Naive thymus-derived CD4-positive, alpha-beta T cell (primary cell): ENCODE measurements around the gene ATOH1. TPM values are rescaled to one million over a fixed set of nuclear protein-coding genes. Genes with fewer than 3 reads are reported as not detected.

ENCODE experiments used
- ATAC-seq: fragments of 150-1000 bp; cut with Tn5 transposase; 2 replicates; pipeline ENCODE4 v1.10.0; 2021; ENCODE audit warnings: mild to moderate bottlenecking, moderate library complexity
- CTCF ChIA-PET: fragments of 350-600 bp; sonication (Branson Sonifier 250); formaldehyde crosslinking; loops from one replicate; lab custom pipeline; 2021; ENCODE audit warnings: antibody characterized with exemption; lab: Charles Lee
- POLR2A ChIA-PET: fragments of 350-600 bp; sonication (Branson Sonifier 250); formaldehyde crosslinking; loops from one replicate; lab custom pipeline; 2021; ENCODE audit warnings: antibody characterized with exemption, inconsistent platforms; lab: Charles Lee
- DNase-seq, 9 donors: peaks; one replicate each; pipeline versions ENCODE4 v3.0.0 to v3.0.0-alpha.2; 2020 to 2022; ENCODE audit warnings: mixed read lengths in 1 of 9
- H3K27ac ChIP-seq: one replicate; pipeline ENCODE4 v1.7.0; 2013; ENCODE audit warnings: mild to moderate bottlenecking, low read depth, low read length, moderate library complexity
- H3K27me3 ChIP-seq, 2 donors: one replicate each; pipeline ENCODE4 v1.7.0; 2013; ENCODE audit warnings: low read length in 2 of 2, mild to moderate bottlenecking in 2 of 2, moderate library complexity in 2 of 2; ENCODE audit not compliant: control insufficient read depth in 2 of 2, insufficient read depth in 2 of 2
- H3K36me3 ChIP-seq, 3 experiments: 1 replicate in 2 of 3; 2 replicates in 1 of 3; pipeline ENCODE4 v1.7.0; 2013; ENCODE audit warnings: low read length in 3 of 3, mild to moderate bottlenecking in 3 of 3, moderate library complexity in 1 of 3; ENCODE audit not compliant: insufficient read depth in 3 of 3, control insufficient read depth in 2 of 3
- H3K4me1 ChIP-seq, 2 donors: one replicate each; pipeline ENCODE4 v1.7.0; 2013; ENCODE audit warnings: low read length in 2 of 2, mild to moderate bottlenecking in 2 of 2, moderate library complexity in 1 of 2; ENCODE audit not compliant: control insufficient read depth in 2 of 2, insufficient read depth in 2 of 2
- H3K4me3 ChIP-seq: 2 replicates; pipeline ENCODE4 v1.7.0; 2013; ENCODE audit warnings: mild to moderate bottlenecking, low read length
- H3K9me3 ChIP-seq, 3 experiments: 1 replicate in 2 of 3; 2 replicates in 1 of 3; pipeline ENCODE4 v1.7.0; 2013; ENCODE audit warnings: low read length in 3 of 3; ENCODE audit not compliant: control insufficient read depth in 2 of 3
- H3K27ac Mint-ChIP-seq, 9 donors: one replicate each; pipeline ENCODE4 v1.8.0; 2020 to 2022; ENCODE audit warnings: mixed read lengths in 9 of 9, mild to moderate bottlenecking in 8 of 9, moderate library complexity in 5 of 9, inconsistent platforms in 2 of 9
- H3K27me3 Mint-ChIP-seq, 5 donors: one replicate each; pipeline ENCODE4 v1.8.0; 2021 to 2022; ENCODE audit warnings: mixed read lengths in 5 of 5, mild to moderate bottlenecking in 1 of 5
- H3K36me3 Mint-ChIP-seq, 5 donors: one replicate each; pipeline ENCODE4 v1.8.0; 2020 to 2022; ENCODE audit warnings: mixed read lengths in 5 of 5, mild to moderate bottlenecking in 3 of 5, inconsistent platforms in 1 of 5
- H3K4me1 Mint-ChIP-seq, 7 donors: one replicate each; pipeline ENCODE4 v1.8.0; 2020 to 2022; ENCODE audit warnings: mixed read lengths in 7 of 7, mild to moderate bottlenecking in 3 of 7, inconsistent platforms in 1 of 7
- H3K4me3 Mint-ChIP-seq, 10 donors: one replicate each; pipeline ENCODE4 v1.8.0; 2020 to 2022; ENCODE audit warnings: mild to moderate bottlenecking in 10 of 10, mixed read lengths in 10 of 10, moderate library complexity in 6 of 10, inconsistent platforms in 2 of 10
- H3K9me3 Mint-ChIP-seq, 11 donors: one replicate each; pipeline ENCODE4 v1.8.0; 2020 to 2022; ENCODE audit warnings: mixed read lengths in 11 of 11, mild to moderate bottlenecking in 4 of 11, inconsistent platforms in 1 of 11, moderate library complexity in 1 of 11
- intact Hi-C, 2 donors: fragments of 100-400 bp; cut with micrococcal nuclease; formaldehyde crosslinking; loops; one replicate each; pipeline ENCODE4 v1.15.1; 2023
- polyA plus RNA-seq, 2 donors: library from polyadenylated mRNA; unstranded; fragments of 300-500 nt; fragmentation: Illumina TruSeq; gene quantifications; one replicate each; pipeline ENCODE4 v1.2.3, GENCODE V29; 2021
- total RNA-seq, 6 experiments: library from RNA in 5 of 6; stranded (reverse) in 5 of 6; gene quantifications; 1 replicate in 5 of 6; 2 replicates in 1 of 6; pipeline ENCODE4 v1.2.3 and lab custom pipeline; 2021 to 2026

ATOH1 gene
- total and polyA plus RNA-seq, 7 experiments from 2014 or later = not detected

DNA sequence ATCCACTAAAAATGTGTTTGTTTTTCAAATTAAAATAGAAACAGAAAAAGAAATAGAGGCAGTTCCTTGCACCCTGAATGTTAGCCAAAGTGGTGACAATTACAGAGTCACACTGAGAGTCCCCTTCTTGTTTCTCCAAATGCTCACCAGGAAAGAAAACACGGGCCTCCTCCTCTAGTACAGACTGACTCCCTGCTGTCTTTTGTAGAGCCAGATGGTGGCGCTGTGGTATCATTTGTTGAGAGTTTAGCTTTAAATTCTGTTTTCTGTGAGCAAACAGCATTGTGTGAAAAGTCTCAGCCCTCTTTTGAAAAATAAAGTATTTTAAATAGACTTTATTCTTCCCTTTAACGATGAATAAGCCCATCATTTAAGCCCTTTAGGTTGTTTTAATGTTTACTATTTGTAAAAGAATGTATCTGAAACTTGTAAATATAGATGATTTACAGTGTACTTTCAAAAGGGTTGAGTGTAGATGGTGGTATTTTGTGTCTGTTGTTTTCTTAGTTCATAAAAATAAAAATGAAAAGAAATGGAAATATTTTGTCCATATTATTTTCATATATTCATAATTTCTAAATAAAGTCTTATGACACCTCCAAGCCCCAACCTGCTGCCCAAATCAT, 36.9 kb upstream of the ATOH1 start:
- Histone ChIP-seq H3K4me1 (no peaks in the 10 kb centered on the region), H3K9me3 (no peaks in the 10 kb centered on the region), H3K4me3 (no peak overlapping the region), H3K27ac (no peak overlapping the region), H3K36me3 (no peaks in the 10 kb centered on the region), H3K27me3 (no peaks in the 10 kb centered on the region)
- CTCF ChIA-PET = no interaction called here
- no peak overlapping the region for H3K27ac Mint-ChIP-seq
- ATAC-seq = peak; percentile 40
- H3K27me3 Mint-ChIP-seq = peaks cover 0 to 4% (median 0%) of the 10 kb centered on the region in 5 donors
- no peaks in the 10 kb centered on the region for H3K9me3 Mint-ChIP-seq
- intact Hi-C loops = loop anchor here (1.0 to 5.0 kb wide), 5 partner anchors 335 to 806 kb away; no protein-coding TSS in a partner anchor
- H3K4me1 Mint-ChIP-seq = no peaks in the 10 kb centered on the region
- POLR2A ChIA-PET = no interaction called here
- H3K36me3 Mint-ChIP-seq = no peaks in the 10 kb centered on the region
- DNase-seq = peak in 1 of 9 donors; percentile 22
- H3K4me3 Mint-ChIP-seq = no peak overlapping the region

DNA sequence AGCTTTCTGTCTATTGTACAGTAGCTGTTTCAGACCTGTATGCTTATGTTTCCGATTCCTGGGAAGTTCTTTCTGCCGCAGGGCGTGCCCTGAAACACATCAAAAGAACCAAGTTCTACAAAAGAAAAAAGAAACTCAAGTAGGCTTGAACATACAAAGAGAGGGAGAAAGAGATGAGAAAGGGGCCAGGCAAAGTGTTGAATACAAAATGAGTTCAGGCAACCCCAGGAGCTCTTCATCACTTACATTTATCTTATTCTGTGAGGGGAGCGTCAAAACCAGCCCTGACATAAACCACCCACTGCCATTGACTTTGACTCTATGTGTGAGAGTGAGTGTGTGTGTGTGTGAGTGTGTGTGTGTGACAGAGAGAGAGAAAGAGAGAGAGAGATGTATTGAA, 26.5 kb upstream of the ATOH1 start:
- ChIA-PET POLR2A (no interaction called here), CTCF (no interaction called here)
- Histone ChIP-seq H3K9me3 (no peaks in the 10 kb centered on the region), H3K27me3 (no peaks in the 10 kb centered on the region), H3K36me3 (no peaks in the 10 kb centered on the region), H3K4me3 (no peak overlapping the region), H3K4me1 (no peaks in the 10 kb centered on the region), H3K27ac (no peak overlapping the region)
- DNase-seq = no peak
- H3K9me3 Mint-ChIP-seq = peaks cover 0 to 4% (median 0%) of the 10 kb centered on the region in 11 donors
- H3K36me3 Mint-ChIP-seq = no peaks in the 10 kb centered on the region
- no peaks in the 10 kb centered on the region for H3K4me1 Mint-ChIP-seq
- H3K27me3 Mint-ChIP-seq = peaks cover 0 to under 1% (median 0%) of the 10 kb centered on the region in 5 donors
- ATAC-seq = no peak
- no peak overlapping the region for H3K4me3 Mint-ChIP-seq
- intact Hi-C loops = no loop called here
- no peak overlapping the region for H3K27ac Mint-ChIP-seq

DNA sequence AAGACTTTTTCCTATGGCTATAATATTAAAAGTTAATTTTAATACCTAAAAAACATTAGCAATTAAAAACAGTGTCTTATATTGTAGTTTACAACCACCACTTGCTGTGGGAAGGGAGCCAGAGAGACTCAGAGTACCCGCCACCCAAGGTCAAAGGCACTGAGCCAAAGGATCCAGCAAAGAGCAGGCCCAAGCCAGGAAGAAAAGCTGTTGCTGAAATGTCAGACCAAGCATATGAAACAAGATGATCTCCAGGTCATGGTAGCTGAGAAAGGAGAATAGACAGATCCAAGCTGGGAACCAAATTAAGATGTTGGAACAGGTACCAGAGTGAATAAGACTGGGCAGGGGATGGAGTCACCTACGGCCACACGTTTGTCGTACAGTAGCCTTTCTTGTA, 18.8 kb upstream of the ATOH1 start:
- Mint-ChIP-seq H3K9me3 (peaks cover 0 to 8% (median 0%) of the 10 kb centered on the region in 11 donors), H3K4me1 (no peaks in the 10 kb centered on the region), H3K27me3 (peaks cover 0 to 10% (median 0%) of the 10 kb centered on the region in 5 donors), H3K27ac (no peak overlapping the region), H3K4me3 (no peak overlapping the region), H3K36me3 (no peaks in the 10 kb centered on the region)
- no peaks in the 10 kb centered on the region for H3K9me3 ChIP-seq
- no peak for DNase-seq
- no peak for ATAC-seq
- intact Hi-C loops = no loop called here
- H3K27me3 ChIP-seq = no peaks in the 10 kb centered on the region
- H3K36me3 ChIP-seq = no peaks in the 10 kb centered on the region
- no peaks in the 10 kb centered on the region for H3K4me1 ChIP-seq
- H3K4me3 ChIP-seq = no peak overlapping the region
- ChIA-PET CTCF (interaction anchor here (1.0 kb wide), 1 partner anchor 14 kb away, joined by 4 read pairs; no protein-coding TSS in a partner anchor), POLR2A (no interaction called here)
- no peak overlapping the region for H3K27ac ChIP-seq

GRCh38 chr4:93810340-93810992, 18.1 kb upstream of the ATOH1 start:
- Histone ChIP-seq H3K36me3 (no peaks in the 10 kb centered on the region), H3K9me3 (no peaks in the 10 kb centered on the region), H3K27ac (no peak overlapping the region), H3K4me3 (no peak overlapping the region), H3K27me3 (no peaks in the 10 kb centered on the region), H3K4me1 (no peaks in the 10 kb centered on the region)
- no peak overlapping the region for H3K4me3 Mint-ChIP-seq
- H3K27me3 Mint-ChIP-seq = peaks cover 0 to 10% (median 0%) of the 10 kb centered on the region in 5 donors
- ATAC-seq (no peak), DNase-seq (no peak)
- CTCF ChIA-PET = no interaction called here
- H3K36me3 Mint-ChIP-seq = no peaks in the 10 kb centered on the region
- no peaks in the 10 kb centered on the region for H3K4me1 Mint-ChIP-seq
- H3K9me3 Mint-ChIP-seq = peaks cover 0 to 9% (median under 1%) of the 10 kb centered on the region in 11 donors
- no peak overlapping the region for H3K27ac Mint-ChIP-seq
- POLR2A ChIA-PET = no interaction called here
- intact Hi-C loops = no loop called here

- Mint-ChIP-seq H3K4me1 (no peaks in the 10 kb centered on the region), H3K27ac (no peak overlapping the region), H3K36me3 (no peaks in the 10 kb centered on the region), H3K4me3 (no peak overlapping the region), H3K27me3 (peaks cover 0 to 11% (median 3%) of the 10 kb centered on the region in 5 donors), H3K9me3 (peaks cover 0 to 12% (median 2%) of the 10 kb centered on the region in 11 donors)
- no peak overlapping the region for H3K27ac ChIP-seq
- H3K27me3 ChIP-seq = no peaks in the 10 kb centered on the region
- H3K9me3 ChIP-seq = no peaks in the 10 kb centered on the region
- H3K4me1 ChIP-seq = no peaks in the 10 kb centered on the region
- intact Hi-C loops = no loop called here
- POLR2A ChIA-PET = no interaction called here
- no peak for DNase-seq
- no peaks in the 10 kb centered on the region for H3K36me3 ChIP-seq
- ATAC-seq = no peak
- CTCF ChIA-PET = no interaction called here
- no peak overlapping the region for H3K4me3 ChIP-seq
These were observed 15.5 kb upstream of the ATOH1 start for GRCh38 chr4:93813092-93813491.

- no peak overlapping the region for H3K4me3 Mint-ChIP-seq
- no peaks in the 10 kb centered on the region for H3K27me3 ChIP-seq
- peaks cover 0 to 14% (median 2%) of the 10 kb centered on the region in 11 donors for H3K9me3 Mint-ChIP-seq
- H3K27ac ChIP-seq = no peak overlapping the region
- ChIA-PET POLR2A (no interaction called here), CTCF (no interaction called here)
- no peaks in the 10 kb centered on the region for H3K4me1 Mint-ChIP-seq
- no peaks in the 10 kb centered on the region for H3K36me3 Mint-ChIP-seq
- H3K27ac Mint-ChIP-seq = no peak overlapping the region
- H3K4me3 ChIP-seq = no peak overlapping the region
- no peaks in the 10 kb centered on the region for H3K4me1 ChIP-seq
- H3K36me3 ChIP-seq = no peaks in the 10 kb centered on the region
- intact Hi-C loops = no loop called here
- H3K27me3 Mint-ChIP-seq = peaks cover 0 to 19% (median 3%) of the 10 kb centered on the region in 5 donors
- DNase-seq (no peak), ATAC-seq (no peak)
- no peaks in the 10 kb centered on the region for H3K9me3 ChIP-seq
These were observed 14.4 kb upstream of the ATOH1 start for GRCh38 chr4:93814141-93814540.

- Histone ChIP-seq H3K27me3 (no peaks in the 10 kb centered on the region), H3K4me3 (no peak overlapping the region), H3K4me1 (no peaks in the 10 kb centered on the region), H3K9me3 (no peaks in the 10 kb centered on the region), H3K36me3 (no peaks in the 10 kb centered on the region), H3K27ac (no peak overlapping the region)
- no peak for DNase-seq
- ChIA-PET CTCF (no interaction called here), POLR2A (no interaction called here)
- Mint-ChIP-seq H3K9me3 (peaks cover 0 to 13% (median 2%) of the 10 kb centered on the region in 11 donors), H3K36me3 (no peaks in the 10 kb centered on the region), H3K4me1 (no peaks in the 10 kb centered on the region), H3K27me3 (peaks cover 0 to 19% (median 3%) of the 10 kb centered on the region in 5 donors), H3K27ac (no peak overlapping the region), H3K4me3 (no peak overlapping the region)
- ATAC-seq = no peak
- intact Hi-C loops = no loop called here
These were observed 13.8 kb upstream of the ATOH1 start for GRCh38 chr4:93814722-93815121.
